Measurements from ENCODE around the gene TMEM14A.

TMEM14A gene

GRCh38 chr6:52728394-52728793 lies 57.5 kb downstream of the TMEM14A start:
- H3K4me3 ChIP-seq (replicated peaks; ENCODE audit: low read depth, low read length), result no peak overlapping the region
- no peak for DNase-seq (ENCODE audit: extremely low read depth, low read depth)
- TF ChIP-seq CTCF (IDR thresholded peaks at IDR 0.05; ENCODE audit: low read depth, low read length, missing control alignments), result no peak

- no peak overlapping the region for H3K4me3 ChIP-seq (replicated peaks; ENCODE audit: low read depth, low read length)
- TF ChIP-seq CTCF (IDR thresholded peaks at IDR 0.05; ENCODE audit: low read depth, low read length, missing control alignments), result no peak
- DNase-seq (ENCODE audit: extremely low read depth, low read depth), result no peak
Observed at GRCh38 chr6:52729576-52729975, 58.7 kb downstream of the TMEM14A start.

GRCh38 chr6:52731719-52732118 lies 60.8 kb downstream of the TMEM14A start:
- no peak for TF ChIP-seq CTCF (IDR thresholded peaks at IDR 0.05; ENCODE audit: low read depth, low read length, missing control alignments)
- no peak for DNase-seq (ENCODE audit: extremely low read depth, low read depth)
- no peak overlapping the region for H3K4me3 ChIP-seq (replicated peaks; ENCODE audit: low read depth, low read length)

- no peak for DNase-seq (ENCODE audit: extremely low read depth, low read depth)
- TF ChIP-seq CTCF (IDR thresholded peaks at IDR 0.05; ENCODE audit: low read depth, low read length, missing control alignments), result no peak
- H3K4me3 ChIP-seq (replicated peaks; ENCODE audit: low read depth, low read length), result no peak overlapping the region
Observed at GRCh38 chr6:52733172-52733571, 62.3 kb downstream of the TMEM14A start.

- no peak for TF ChIP-seq CTCF (IDR thresholded peaks at IDR 0.05; ENCODE audit: low read depth, low read length, missing control alignments)
- H3K4me3 ChIP-seq (replicated peaks; ENCODE audit: low read depth, low read length), result no peak overlapping the region
- no peak for DNase-seq (ENCODE audit: extremely low read depth, low read depth)
Observed at GRCh38 chr6:52734072-52734471, 63.2 kb downstream of the TMEM14A start.

- no peak for DNase-seq (ENCODE audit: extremely low read depth, low read depth)
- no peak for TF ChIP-seq CTCF (IDR thresholded peaks at IDR 0.05; ENCODE audit: low read depth, low read length, missing control alignments)
Observed at GRCh38 chr6:52735071-52735470, 64.2 kb downstream of the TMEM14A start.

GRCh38 chr6:52736145-52736544 lies 65.2 kb downstream of the TMEM14A start:
- H3K4me3 ChIP-seq (replicated peaks; ENCODE audit: low read depth, low read length), result no peak overlapping the region
- no peak for DNase-seq (ENCODE audit: extremely low read depth, low read depth)
- no peak for TF ChIP-seq CTCF (IDR thresholded peaks at IDR 0.05; ENCODE audit: low read depth, low read length, missing control alignments)

More at GRCh38 chr6:52735071-52735470, 64.2 kb downstream of the TMEM14A start:
- no peak overlapping the region for H3K4me3 ChIP-seq (replicated peaks; ENCODE audit: low read depth, low read length)
